Hypothalamus (tissue), 51 donors: ENCODE data around the gene WSCD2.

Source experiments
- DNase-seq, 51 donors: peaks; one replicate each; lab custom pipeline; 2025; lab: John Stamatoyannopoulos, UW

The WSCD2 gene

DNA sequence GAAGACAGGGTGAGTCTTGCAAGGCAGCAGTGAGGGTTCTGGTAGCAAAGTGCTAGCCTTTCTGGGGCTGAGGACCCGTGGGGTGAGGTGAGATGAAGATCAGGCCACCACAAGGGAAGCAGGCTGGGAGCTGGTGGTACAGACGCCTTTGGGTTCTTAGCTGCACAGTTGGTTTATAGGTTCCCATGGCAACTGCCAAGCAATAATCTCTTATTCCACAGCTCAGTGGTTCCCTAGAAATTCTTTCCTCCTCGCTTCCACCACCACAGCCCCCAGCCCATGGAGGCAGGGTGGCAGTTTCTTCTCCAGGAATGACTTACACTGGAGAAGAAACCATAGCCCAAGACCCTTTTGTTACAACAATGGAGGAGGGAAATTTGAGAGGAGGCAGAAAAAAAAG lies 127.9 kb downstream of the WSCD2 start:
- peak in 1 of 51 donors; percentile 30 for DNase-seq

DNA sequence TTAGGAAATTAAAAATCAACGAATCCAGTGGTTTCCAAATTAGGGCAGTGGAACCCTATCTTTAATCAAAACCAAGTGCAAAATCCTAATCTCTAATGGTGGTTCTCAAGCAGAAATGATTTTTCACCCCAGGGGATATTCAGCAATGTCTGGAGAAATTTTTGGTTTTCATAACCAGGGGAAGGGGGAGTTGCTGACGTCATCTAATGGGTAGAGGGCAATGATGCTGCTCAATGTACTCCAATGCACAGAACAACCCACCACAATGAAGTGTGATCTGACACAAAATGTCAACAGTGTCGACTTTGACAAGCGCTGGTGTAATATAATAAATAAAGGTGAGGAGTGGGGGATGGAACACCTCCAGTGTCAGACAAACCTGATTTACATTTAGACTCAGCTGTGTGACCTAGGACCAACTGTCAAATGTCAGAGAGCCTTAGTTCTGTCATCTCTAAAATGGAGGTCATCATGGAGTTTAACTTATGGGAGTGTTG lies 128.6 kb downstream of the WSCD2 start:
- DNase-seq = no peak

DNA sequence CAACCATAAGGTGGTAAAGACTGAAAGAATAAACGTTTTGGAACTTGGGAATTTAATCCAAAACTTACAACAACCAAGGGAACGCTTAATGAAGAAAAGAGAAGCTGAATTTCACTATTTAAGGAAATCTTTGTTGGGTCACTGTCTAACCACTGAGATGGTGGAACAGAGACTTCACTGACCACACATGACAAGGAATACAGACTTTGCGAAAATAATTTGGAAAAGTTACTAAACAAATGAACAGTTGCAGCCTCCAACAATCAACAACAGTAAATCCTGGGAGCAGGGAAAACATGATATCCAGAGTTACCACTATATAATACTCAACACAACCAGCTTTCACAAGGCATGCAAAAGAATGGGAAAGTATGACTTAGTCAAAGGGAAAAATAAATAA lies 131.0 kb downstream of the WSCD2 start:
- DNase-seq = no peak

DNA sequence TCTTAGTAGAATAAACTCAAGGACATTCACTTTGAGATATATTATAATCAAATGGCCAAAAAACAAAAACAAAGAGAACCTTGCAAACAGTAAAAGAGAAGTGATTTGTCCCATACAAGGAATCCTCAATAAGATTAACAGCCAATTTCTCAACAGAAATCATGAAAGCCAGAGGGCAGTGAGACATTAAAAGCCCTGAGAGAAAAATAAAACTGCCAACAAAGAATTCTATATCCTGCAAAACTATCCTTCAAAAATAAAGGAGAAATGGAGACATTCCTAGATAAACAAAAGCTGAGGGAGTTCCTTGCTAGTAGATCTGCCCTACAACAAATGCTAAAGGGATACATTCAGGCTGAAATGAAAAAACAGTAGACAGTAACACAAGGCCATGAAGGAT lies 131.9 kb downstream of the WSCD2 start:
- DNase-seq = no peak

DNA sequence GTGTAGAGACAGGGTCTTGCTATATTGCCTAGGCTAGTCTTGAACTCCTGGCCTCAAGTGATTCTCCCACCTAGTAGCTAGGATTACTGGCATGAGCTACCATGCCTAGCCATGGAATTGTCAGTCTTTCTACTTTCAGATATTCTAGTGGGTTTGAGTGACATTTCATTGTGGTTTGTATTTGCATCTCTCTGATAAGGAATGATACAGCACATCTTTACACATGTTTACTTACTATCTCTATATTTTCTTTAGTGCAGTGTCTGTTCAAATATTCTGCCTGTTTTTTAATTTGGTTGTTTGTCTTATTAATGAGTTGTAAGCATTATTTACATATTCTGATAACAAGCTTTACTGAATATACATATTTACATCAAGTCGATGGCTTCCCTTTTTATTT lies 136.4 kb downstream of the WSCD2 start:
- DNase-seq = no peak

DNA sequence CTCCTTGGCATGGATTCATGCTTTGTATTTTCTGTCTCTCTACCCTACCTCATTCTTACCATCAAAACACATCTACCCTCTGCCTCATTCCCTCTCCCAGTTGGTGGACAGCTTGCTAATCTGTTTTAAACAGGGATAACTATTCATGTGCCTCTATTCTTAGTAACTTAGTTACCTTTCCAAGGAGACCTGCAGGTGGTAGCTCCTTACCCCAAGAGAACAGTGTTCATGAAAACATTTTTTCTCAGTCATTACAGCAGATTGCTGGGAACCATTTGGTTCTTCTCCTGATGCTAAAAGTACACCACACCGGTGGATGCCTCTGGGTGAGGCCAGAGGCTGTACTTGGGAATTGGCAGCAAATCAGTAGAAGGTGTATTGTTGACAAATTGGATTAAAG lies 137.0 kb downstream of the WSCD2 start:
- DNase-seq = no peak

DNA sequence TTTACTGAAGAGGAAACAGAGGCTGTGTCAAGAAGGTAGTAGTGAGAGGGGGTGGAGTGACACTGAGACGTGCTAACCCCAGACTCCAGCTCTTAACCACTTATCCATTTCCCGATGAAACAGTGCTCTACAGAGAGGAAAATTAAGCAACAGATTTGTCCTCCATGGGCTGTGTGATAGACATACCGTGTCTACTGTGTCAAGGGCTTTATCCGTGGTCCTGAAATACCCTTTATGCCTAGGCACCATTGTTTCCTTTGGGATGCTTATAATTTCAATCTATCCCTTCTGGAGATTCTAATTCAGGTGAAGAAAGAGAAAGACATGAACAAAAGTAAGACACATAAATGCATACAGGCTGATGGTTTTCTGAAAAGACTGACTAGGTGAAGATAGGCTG lies 138.4 kb downstream of the WSCD2 start:
- no peak for DNase-seq

DNA sequence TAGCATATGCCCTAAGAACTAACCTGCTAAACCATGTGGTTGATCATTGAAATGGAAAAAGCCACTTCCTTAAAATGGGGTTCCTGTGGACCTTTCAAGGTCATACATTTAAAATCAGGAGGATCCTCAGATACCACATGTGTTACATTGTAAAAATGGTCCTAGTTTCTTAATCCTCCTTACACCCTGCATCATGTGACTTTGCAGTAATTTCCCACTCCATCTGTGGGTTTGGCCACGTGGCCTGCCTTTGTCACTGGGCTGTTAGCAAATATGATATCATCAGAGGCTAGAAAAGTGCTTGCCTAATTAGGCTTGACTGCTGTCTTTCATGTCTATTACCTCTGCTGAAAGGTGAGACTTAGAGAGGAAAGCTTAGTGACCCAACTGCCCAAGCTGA lies 139.3 kb downstream of the WSCD2 start:
- no peak for DNase-seq

DNA sequence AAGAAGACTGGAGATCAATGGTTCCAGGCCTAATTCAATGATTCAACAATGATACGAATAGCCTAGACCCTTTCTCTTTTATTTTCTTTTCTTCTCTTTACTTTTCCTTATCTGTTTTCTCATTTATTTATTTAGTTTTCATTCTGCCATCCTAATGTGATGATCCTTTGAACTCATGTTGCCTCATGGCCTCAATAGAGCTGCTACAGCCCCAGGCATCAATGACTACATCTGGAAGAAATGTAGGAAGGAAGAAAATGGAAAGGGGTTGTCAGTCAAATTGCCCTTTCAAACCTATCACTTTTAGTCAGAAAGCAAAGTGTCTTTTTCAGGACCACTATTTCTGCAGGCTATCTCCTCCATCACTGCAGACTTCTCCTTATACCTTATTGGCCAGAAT lies 140.1 kb downstream of the WSCD2 start:
- DNase-seq = no peak

DNA sequence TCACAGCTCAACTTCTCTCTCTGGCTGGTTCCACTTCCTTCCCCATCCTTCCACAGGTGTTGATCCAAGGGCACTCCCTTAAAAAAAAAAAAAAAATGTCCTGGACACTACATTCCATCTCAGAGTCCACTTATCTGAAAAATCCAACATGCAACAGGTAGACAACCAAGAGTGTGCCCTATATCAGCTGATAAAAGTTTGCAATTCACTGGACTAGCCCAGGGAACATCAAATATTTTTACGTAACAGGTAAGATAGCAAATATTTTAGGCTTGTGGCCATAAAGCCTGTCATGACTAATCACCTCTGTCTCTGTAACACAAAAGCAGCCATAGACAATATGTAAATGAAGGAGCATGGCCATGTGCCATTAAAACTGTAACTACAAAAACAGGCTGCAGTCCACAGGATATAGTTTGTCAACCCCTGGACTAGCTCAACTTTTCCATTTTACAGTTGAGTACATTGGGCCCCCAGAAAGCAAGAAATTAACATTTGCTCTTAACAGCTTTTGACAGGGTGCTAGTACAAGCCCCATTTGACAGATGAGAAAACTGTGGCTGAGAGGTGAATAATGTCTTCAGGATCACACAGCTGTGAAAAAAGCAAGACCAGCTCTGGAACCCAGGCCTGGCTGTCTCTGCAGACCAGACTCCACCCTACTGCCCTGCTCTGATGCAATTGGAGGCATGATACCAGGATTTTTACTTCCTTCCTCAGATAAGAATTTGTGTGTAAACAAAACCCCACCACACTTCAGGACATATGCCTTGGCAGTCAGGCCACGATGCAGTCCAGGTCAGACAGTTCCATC lies 141.2 kb downstream of the WSCD2 start:
- no peak for DNase-seq

DNA sequence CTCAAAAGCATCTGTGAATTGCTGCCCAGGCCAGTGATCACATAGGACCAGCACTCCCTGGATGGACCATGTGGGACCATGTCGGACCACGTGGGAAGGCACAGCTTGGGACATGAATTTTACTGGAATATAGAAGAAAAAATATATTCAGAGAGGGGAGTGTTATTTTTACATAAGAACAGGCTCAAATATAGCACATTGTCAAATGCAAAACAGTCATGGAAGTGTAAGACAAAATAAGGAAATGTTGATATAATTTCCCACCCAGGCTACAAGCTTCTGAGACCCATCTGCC lies 141.7 kb downstream of the WSCD2 start:
- no peak for DNase-seq

DNA sequence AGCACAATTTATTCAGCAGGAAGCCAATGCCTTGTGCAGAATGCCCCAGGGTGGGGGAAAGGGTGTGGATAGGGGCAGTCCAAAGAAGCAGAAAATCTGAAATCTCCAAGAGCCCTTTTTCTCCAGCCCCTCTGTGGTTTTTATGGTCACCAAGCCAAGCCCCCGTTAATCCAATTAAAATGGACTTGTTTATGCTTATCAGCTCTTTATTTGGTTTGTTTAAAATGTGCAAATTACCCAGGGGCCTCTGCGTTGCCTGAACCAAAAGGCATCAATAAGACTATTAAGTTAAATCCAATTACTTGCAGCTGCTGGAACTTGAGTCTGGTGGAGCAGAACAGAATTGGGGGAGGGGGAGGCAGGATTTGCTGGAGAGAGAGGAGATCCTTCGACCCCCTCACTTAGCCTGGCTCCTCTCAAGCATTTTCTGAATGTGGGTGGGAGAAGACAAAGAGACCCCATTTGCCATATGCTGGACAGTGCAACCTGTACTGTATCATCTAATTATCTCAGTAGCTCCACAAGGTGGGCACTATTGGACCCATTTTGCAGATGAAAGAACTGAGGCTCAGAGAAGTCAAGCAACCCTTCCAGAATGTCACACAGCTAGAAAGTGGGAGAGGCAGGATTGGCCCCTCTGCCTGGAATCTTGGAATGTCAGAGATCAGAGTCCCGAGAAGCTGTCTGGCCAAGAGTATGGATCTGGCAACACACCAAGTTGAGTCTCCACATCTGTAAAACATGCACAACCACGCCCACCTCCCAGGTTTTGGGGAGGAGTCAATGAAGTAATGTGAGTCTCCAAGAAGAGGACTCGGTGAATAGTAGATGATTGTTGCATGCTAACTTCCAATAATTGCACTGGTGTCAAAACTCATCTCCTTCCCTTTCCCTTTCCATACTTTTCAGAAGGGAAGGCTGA lies 143.1 kb downstream of the WSCD2 start:
- DNase-seq = no peak

DNA sequence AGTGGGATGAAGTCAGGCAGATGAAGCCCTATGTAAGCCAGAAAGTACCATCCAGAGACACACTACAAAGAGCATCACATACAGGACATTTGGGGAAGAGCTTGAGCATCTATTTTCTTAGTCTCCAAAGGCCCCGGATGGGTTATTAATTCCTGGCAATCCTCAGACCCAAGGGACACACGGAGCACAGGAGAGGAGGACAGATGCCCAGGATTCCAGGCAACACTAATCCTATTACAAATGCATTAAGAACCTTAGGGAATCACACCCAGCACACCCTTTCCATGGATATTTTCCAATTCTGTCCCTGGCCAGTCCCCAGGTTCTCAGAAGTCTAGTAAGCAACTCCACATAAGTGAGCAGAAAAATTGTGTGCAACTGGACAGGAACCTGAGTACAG lies 144.1 kb downstream of the WSCD2 start:
- no peak for DNase-seq

DNA sequence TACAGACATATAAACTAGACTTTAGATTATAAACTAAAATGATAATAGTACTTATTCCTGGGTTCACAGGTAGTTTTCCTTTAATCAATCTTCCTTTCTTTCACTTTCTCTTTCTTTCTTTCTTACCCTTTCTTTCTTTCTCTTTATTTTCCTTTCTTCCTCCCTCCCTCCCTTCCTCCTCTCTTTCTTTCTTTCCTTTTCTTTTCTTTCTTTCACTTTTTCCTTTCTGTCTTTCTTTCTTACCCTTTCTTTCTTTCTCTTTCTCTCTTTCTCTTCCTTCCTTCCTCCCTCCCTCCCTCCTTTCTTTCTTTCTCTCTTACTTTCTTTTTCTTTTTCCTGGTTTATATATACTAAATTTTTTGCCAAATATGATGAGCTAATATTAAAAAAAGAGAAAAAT lies 148.5 kb downstream of the WSCD2 start:
- DNase-seq = no peak

DNA sequence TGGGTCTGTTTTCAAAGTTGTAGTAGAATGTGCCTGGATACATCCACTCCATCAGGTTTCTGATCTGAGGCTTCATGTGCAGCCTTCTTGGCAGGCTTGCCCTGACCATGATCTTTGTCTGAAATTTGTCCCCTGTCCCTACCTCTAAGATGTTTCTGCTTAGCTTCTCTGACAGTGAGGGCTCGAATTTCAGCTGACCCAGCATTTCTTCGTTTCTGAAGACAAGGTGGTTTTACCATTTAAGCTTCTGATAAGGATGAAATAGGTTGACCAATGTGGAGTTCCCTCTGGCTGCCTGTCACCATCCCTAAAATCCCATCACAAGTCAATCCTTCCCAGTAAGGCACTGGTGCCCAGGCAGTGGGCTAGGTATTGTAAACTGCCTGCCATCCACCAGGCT lies 153.1 kb downstream of the WSCD2 start:
- DNase-seq = no peak

DNA sequence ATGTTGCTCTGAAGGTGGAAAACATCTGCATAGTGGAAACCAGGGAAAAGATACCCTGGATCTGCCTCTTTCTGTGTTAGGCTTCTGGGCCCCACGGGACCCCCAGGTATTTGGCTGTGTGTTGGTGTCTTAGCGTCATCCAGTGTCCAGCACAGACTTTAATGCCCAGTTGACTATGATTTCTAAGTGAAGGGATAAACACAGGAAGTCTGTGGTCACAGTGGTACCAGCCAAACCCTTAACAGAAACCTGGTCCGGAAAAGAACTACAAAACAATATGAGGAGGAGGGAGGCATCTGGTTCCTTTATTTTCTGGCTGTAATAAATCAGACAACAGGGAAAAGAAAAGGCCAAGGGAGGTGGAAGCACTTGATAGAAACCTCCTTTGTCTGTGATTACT lies 153.6 kb downstream of the WSCD2 start:
- no peak for DNase-seq

DNA sequence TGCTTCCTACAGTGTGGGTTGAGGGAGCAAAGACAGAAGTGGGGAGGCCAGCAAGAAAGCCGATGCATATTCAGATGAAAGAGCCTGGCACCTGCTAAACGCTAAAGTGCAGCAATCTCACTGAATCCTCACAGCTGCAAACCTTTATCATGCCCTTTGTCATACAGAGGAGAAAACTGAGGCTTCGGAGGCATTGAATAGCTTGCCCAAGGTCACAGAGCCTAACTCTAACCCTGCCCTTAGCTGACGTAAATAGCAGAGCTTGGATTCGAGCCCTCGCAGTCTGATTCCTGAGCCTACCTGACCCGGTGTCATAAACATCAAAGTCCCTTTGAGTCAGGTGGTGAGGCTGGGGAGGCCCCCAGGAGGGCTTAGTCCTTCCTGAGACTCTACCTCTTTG lies 155.1 kb downstream of the WSCD2 start:
- no peak for DNase-seq

DNA sequence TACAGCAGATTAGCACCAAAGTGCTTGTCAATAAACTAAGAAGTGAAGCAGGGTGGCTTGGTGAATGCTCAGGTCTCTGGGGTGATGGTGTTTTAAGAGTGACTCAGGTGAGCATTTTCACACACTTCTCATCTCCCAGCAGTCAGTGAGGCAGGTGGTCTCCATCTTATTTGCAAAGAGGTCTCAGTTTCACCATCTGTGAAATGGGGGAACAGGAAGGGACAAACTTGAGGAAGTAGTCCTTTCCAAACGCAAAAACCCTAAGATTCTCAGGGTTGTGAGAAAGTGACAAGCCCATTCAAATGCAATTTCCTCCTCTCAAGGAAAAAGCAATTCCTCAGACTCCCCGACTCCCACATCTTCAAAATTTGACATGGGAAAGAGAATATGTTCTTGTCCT lies 155.9 kb downstream of the WSCD2 start:
- DNase-seq = no peak

DNA sequence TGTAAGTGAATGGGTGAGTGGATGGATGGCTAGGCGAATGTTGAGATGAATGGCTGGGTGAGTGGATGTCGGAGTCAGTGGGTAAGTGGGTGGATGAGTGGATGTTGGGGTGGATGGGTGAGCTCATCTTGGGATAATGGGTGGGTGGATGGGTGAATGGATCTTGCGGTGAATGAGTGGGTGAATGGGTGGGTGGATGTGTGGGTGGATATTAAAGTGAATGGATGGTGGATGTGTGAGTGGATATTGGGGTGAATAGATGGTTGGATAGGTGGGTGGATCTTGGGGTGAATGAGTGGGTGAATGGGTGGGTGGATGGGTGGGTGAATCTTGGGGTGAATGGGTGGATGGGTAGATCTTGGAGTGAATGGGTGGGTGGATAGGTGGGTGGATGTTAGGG lies 158.1 kb downstream of the WSCD2 start:
- DNase-seq = no peak

DNA sequence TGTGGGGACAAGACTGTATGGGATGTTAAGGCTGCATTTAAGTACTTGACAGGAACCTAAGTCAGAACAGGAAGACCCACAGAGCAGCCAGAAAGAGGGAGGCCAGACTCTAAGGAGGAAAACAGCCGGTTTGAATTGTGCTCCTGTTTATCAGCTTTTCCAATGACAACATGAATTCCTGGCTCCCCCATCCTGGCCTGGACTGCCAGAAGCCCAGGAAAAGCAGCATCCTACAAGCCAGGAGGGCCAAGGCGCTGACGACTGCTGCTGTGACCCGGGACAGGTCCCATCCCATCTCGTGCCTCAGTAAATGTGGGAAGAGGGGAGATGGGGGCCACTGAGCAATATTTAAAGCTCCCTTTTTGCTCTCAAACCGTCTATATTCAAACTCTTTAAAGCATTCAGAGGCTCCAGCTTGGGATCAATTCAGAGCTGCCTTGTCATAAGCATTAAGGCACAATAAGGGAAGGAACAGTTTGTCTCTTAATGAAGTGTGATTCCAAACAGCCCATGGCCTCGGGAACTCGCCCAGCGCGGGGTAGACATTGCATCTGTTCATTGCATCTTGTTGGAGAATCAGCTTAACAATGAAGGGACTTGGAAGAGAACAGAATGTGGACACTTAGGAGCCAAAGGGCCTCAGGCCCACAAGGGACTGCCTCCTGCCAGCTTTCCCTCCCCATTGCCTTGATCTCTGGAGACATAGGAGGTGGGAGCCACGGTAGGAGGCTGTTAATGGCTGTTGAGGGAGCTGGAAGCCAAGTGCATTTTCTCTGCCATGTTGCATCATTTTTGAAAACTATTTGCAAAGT lies 160.5 kb downstream of the WSCD2 start:
- DNase-seq = peak in 12 of 51 donors; percentile 9 to 62 (median 26)

DNA sequence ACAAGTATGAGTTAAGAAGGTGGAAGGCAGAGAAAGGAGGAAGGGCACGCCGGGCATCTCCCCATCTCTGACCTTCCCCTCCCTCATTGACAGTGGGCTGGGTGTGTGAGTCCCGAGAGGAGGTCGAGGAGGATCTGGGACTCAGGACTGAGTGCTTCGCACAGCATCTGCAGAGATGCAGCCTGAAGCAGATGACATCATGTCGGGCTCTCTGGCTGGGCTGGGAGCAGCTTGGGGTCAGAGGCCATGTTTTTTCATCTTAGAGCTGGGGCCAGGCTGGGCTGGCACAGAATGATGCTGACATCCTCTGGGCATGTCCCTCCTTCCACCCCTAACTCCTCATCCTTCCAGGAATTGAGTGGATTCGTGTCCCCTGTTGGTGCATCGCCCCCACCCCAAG lies 166.6 kb downstream of the WSCD2 start:
- no peak for DNase-seq
